ENCODE data around the gene FAM83F.
"Not testable (repeated sequence)": the region's sequence is repeated elsewhere in the genome, so short reads cannot be mapped to it uniquely, and the experiment has no call there.

FAM83F gene

GRCh38 chr22:39979458-39979857, 15.3 kb upstream of the FAM83F start:
- H3K4me1 Mint-ChIP-seq (ENCODE audit: low read depth) = peaks cover 42% of the 10 kb centered on the region
- peaks cover 6% of the 10 kb centered on the region for H3K9me3 Mint-ChIP-seq (ENCODE audit: low read depth)
- H3K27ac Mint-ChIP-seq = peak overlapping the region; percentile 80
- no peaks in the 10 kb centered on the region for H3K27me3 Mint-ChIP-seq
- H3K36me3 Mint-ChIP-seq = peaks cover 5% of the 10 kb centered on the region
- no peak overlapping the region for H3K4me3 Mint-ChIP-seq

DNA sequence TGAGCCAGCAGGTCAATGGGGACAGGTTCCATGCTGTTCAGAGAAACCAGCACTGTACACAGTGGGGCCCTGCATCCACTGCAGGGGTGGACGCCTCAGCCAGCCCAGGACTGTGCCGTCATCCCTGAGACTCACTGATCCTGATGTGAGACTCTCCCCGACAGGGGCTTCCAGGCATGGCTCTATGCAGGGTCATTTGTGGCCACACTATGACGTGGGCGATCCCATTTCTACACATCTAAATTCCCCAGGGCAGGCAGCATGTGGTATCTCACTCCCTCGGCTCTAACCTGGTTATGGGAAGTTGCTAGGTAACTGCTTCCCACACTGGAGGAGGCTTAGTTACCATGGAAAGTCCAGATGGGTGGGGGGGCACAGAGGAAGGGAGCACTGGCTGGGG, 14.2 kb upstream of the FAM83F start:
- Mint-ChIP-seq H3K9me3 (ENCODE audit: low read depth) (peaks cover 6% of the 10 kb centered on the region), H3K27me3 (no peaks in the 10 kb centered on the region), H3K27ac (peak overlapping the region; percentile 41), H3K4me1 (ENCODE audit: low read depth) (peaks cover 48% of the 10 kb centered on the region), H3K4me3 (no peak overlapping the region), H3K36me3 (peaks cover 2% of the 10 kb centered on the region)

GRCh38 chr22:39983346-39983745, 11.4 kb upstream of the FAM83F start:
- Mint-ChIP-seq H3K4me1 (ENCODE audit: low read depth) (peaks cover 51% of the 10 kb centered on the region), H3K9me3 (ENCODE audit: low read depth) (peaks cover 6% of the 10 kb centered on the region), H3K27ac (peak overlapping the region; percentile 77), H3K4me3 (no peak overlapping the region), H3K36me3 (peaks cover 2% of the 10 kb centered on the region), H3K27me3 (no peaks in the 10 kb centered on the region)

- Mint-ChIP-seq H3K4me1 (ENCODE audit: low read depth) (peaks cover 47% of the 10 kb centered on the region), H3K27ac (peak overlapping the region; percentile 10), H3K27me3 (no peaks in the 10 kb centered on the region)
Observed at GRCh38 chr22:39984006-39984405, 10.7 kb upstream of the FAM83F start.

DNA sequence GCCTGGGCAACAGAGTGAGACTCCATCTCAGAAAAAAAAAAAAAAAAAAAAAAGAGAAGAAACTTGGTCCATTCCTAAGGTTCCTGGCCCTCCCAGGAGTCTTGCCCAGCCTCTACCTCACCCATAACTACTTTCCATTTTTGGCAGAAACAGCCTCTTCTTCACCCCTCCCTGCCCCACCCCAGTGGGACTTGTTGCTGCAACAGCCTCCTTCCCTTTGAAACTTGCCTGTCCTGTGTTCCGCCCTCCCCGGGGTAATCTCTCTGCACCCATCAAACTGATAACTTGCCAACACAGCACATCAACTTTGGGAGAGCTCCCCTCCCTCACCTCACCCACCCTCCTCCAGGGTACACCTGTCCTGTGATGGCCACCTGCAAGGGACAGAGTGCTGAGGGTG, 10.0 kb upstream of the FAM83F start:
- H3K27me3 Mint-ChIP-seq = no peaks in the 10 kb centered on the region
- H3K4me1 Mint-ChIP-seq (ENCODE audit: low read depth) = peaks cover 40% of the 10 kb centered on the region
- no peak overlapping the region for H3K27ac Mint-ChIP-seq
- no peaks in the 10 kb centered on the region for H3K9me3 Mint-ChIP-seq (ENCODE audit: low read depth)
- H3K4me3 Mint-ChIP-seq = no peak overlapping the region
- H3K36me3 Mint-ChIP-seq = no peaks in the 10 kb centered on the region

More at GRCh38 chr22:39984006-39984405, 10.7 kb upstream of the FAM83F start:
- H3K9me3 Mint-ChIP-seq (ENCODE audit: low read depth) = peaks cover 4% of the 10 kb centered on the region
- no peak overlapping the region for H3K4me3 Mint-ChIP-seq
- H3K36me3 Mint-ChIP-seq = peaks cover under 1% of the 10 kb centered on the region

GRCh38 chr22:39985383-39986035, 9.2 kb upstream of the FAM83F start:
- Mint-ChIP-seq H3K9me3 (ENCODE audit: low read depth) (no peaks in the 10 kb centered on the region), H3K4me1 (ENCODE audit: low read depth) (peaks cover 32% of the 10 kb centered on the region), H3K27ac (no peak overlapping the region), H3K4me3 (peak overlapping the region; percentile 4), H3K36me3 (no peaks in the 10 kb centered on the region), H3K27me3 (no peaks in the 10 kb centered on the region)

- Mint-ChIP-seq H3K4me1 (ENCODE audit: low read depth) (peaks cover 29% of the 10 kb centered on the region), H3K9me3 (ENCODE audit: low read depth) (no peaks in the 10 kb centered on the region), H3K36me3 (no peaks in the 10 kb centered on the region), H3K4me3 (no peak overlapping the region), H3K27me3 (no peaks in the 10 kb centered on the region), H3K27ac (peak overlapping the region; percentile 78)
Observed at GRCh38 chr22:39988386-39989114, 6.2 kb upstream of the FAM83F start.

DNA sequence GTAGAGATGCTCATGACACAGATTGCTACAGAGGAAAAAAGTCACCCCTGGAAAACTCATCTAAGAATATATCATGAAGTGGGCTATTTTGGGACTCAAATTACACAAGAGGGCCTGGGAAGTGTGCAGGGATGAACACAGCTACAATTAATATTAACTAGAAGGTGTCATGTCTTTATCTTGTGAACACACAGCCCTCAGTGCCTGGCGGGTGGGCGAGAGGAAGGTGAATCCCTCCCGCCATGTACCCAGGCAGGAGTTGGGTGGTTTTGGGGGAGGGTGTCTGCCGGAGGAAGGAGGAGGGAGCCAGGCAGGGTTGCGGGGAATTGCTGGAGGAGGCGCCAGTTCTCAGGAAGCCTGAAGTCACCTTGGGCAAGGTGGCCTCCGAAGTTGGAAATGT, 5.1 kb upstream of the FAM83F start:
- Mint-ChIP-seq H3K4me3 (no peak overlapping the region), H3K27ac (no peak overlapping the region), H3K36me3 (no peaks in the 10 kb centered on the region), H3K4me1 (ENCODE audit: low read depth) (peaks cover 30% of the 10 kb centered on the region), H3K27me3 (peaks cover 1% of the 10 kb centered on the region), H3K9me3 (ENCODE audit: low read depth) (no peaks in the 10 kb centered on the region)

DNA sequence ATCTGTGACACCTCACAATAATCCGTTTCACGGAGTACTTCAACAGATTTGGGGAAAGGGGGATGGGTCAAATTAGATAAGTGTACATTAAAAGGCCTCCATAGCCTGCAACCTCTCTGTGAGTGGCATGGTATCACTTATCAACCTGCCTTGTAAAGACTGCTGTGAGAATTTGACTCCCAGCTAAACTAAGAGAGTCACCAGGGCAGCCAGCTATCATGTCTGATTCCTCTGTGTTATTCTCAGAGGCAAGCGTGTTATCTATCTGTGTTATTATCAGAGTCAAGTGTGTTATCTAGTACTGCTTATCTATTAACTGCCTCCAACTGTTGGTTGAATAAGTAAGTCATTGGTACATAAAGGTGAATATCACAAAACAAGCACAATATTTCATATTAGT, 4.1 kb upstream of the FAM83F start:
- H3K27ac Mint-ChIP-seq = no peak overlapping the region
- no peak overlapping the region for H3K4me3 Mint-ChIP-seq
- no peaks in the 10 kb centered on the region for H3K9me3 Mint-ChIP-seq (ENCODE audit: low read depth)
- no peaks in the 10 kb centered on the region for H3K36me3 Mint-ChIP-seq
- H3K27me3 Mint-ChIP-seq = peaks cover 1% of the 10 kb centered on the region
- peaks cover 24% of the 10 kb centered on the region for H3K4me1 Mint-ChIP-seq (ENCODE audit: low read depth)

GRCh38 chr22:39991159-39991860, 3.4 kb upstream of the FAM83F start:
- H3K27me3 Mint-ChIP-seq = peaks cover 1% of the 10 kb centered on the region
- H3K27ac Mint-ChIP-seq = no peak overlapping the region
- no peaks in the 10 kb centered on the region for H3K9me3 Mint-ChIP-seq (ENCODE audit: low read depth)
- H3K4me1 Mint-ChIP-seq (ENCODE audit: low read depth) = peaks cover 20% of the 10 kb centered on the region
- no peak overlapping the region for H3K4me3 Mint-ChIP-seq
- no peaks in the 10 kb centered on the region for H3K36me3 Mint-ChIP-seq

- Mint-ChIP-seq H3K27me3 (peaks cover 3% of the 10 kb centered on the region), H3K27ac (peak overlapping the region; percentile 61), H3K4me3 (no peak overlapping the region), H3K4me1 (ENCODE audit: low read depth) (peaks cover 18% of the 10 kb centered on the region), H3K9me3 (ENCODE audit: low read depth) (no peaks in the 10 kb centered on the region), H3K36me3 (peaks cover under 1% of the 10 kb centered on the region)
Observed at GRCh38 chr22:39992088-39992826, 2.5 kb upstream of the FAM83F start.

GRCh38 chr22:39992894-39993293, 1.9 kb upstream of the FAM83F start:
- not testable (repeated sequence) for H3K27me3 Mint-ChIP-seq; H3K4me3 Mint-ChIP-seq; H3K36me3 Mint-ChIP-seq; H3K9me3 Mint-ChIP-seq (ENCODE audit: low read depth)
- peaks cover 18% of the 10 kb centered on the region for H3K4me1 Mint-ChIP-seq (ENCODE audit: low read depth)
- H3K27ac Mint-ChIP-seq = peak overlapping the region; percentile 61

DNA sequence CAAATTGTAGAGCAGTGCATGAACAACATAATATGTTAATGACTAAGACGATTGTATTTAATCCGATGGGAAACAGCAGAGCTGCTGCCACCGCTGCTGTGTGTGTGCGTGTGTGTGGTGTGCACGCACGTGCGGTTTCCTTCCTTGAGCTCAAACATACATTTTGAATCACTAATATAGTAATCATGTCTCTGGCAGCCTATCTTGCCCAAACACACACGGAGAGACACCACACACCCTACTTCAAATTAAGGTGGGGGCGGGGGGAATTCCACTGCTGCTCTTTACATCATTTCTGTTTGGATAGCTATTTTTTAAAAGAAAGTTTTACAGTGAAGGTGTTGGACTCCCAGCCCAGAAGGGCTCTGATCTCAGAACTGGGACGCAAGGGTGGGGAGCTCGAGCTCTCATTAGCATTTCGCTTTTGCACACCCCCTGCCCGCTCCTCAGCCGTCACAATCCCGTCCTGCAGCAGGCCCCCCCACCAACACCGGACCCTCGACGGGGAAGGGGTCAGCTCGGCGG, 651 bp upstream of the FAM83F start:
- peaks cover 3% of the 10 kb centered on the region for H3K36me3 Mint-ChIP-seq
- peaks cover 18% of the 10 kb centered on the region for H3K4me1 Mint-ChIP-seq (ENCODE audit: low read depth)
- peak overlapping the region; percentile 85 for H3K4me3 Mint-ChIP-seq
- H3K9me3 Mint-ChIP-seq (ENCODE audit: low read depth) = no peaks in the 10 kb centered on the region
- peak overlapping the region; percentile 90 for H3K27ac Mint-ChIP-seq
- peaks cover 3% of the 10 kb centered on the region for H3K27me3 Mint-ChIP-seq

DNA sequence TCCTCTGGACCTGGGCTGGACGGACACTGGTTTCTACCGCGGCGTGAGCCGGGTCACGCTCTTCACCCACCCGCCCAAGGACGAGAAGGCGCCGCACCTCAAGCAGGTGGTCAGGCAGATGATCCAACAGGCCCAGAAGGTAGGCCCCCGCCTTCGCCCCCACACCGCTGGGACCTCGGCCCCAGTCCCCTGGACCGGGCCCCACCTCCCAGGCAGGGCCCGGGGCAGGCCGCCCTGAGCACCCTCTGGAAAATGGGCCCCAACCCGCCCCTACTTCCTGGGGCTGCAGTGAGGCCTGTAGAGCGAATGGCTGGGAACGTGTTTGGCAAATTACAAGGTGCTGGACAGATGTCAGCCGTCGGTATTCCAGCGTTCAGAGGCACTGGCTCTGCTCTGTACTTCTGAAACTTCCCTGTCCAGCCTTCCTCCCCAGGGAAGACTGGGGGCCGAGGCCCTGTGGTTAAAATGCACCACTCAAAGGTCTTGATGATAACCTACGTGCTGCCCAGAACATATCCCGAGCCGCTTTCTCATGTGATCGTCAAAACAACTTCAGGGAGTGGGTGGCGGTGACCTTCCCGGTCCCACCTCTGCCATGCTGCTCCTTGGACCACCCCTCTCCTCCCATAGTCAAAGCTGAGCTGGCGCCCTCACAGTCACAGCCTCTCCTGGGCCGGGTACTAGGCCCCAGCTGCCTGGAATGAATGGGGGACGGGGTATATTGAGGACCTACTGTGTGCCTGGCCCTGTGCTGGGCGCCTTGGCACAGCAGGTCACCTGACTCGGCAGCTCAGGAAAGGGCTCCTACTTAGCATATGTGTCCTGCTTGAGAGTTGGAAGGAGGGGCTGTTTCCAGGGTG, 869 bp downstream of the FAM83F start:
- H3K27me3 Mint-ChIP-seq = peaks cover 3% of the 10 kb centered on the region
- H3K36me3 Mint-ChIP-seq = peaks cover 3% of the 10 kb centered on the region
- H3K27ac Mint-ChIP-seq = peak overlapping the region; percentile 64
- peak overlapping the region; percentile 66 for H3K4me3 Mint-ChIP-seq
- no peaks in the 10 kb centered on the region for H3K9me3 Mint-ChIP-seq (ENCODE audit: low read depth)
- peaks cover 18% of the 10 kb centered on the region for H3K4me1 Mint-ChIP-seq (ENCODE audit: low read depth)

Measured in activated naive CD8-positive, alpha-beta T cell (primary cell).